ENCODE data around the gene PPP2R5A.
A peak's percentile ranks its signal among the peaks of the same experiment; 100 is the strongest.

Gene PPP2R5A

GRCh38 chr1:212271823-212272485, 13.3 kb upstream of the PPP2R5A start:
- in situ Hi-C loops (cut with HindIII; ENCODE audit: low sequenced_read_pairs): no loop called here
- no peak for DNase-seq (ENCODE audit: low read depth)
- TF ChIP-seq CTCF (IDR thresholded peaks at IDR 0.05; ENCODE audit: low read depth, low read length, missing control alignments): no peak
- H3K4me3 ChIP-seq (ENCODE audit: low read depth, low read length): no peak overlapping the region

GRCh38 chr1:212281590-212281989, 3.6 kb upstream of the PPP2R5A start:
- in situ Hi-C loops (cut with HindIII; ENCODE audit: low sequenced_read_pairs): loop anchor here (25.0 kb wide), 1 partner anchor 219 kb away; no protein-coding TSS in a partner anchor
- TF ChIP-seq CTCF (IDR thresholded peaks at IDR 0.05; ENCODE audit: low read depth, low read length, missing control alignments): no peak
- H3K4me3 ChIP-seq (ENCODE audit: low read depth, low read length): no peak overlapping the region
- DNase-seq (ENCODE audit: low read depth): no peak

- no peak overlapping the region for H3K4me3 ChIP-seq (ENCODE audit: low read depth, low read length)
- no peak for DNase-seq (ENCODE audit: low read depth)
- in situ Hi-C loops (cut with HindIII; ENCODE audit: low sequenced_read_pairs): loop anchor here (25.0 kb wide), 1 partner anchor 221 kb away; no protein-coding TSS in a partner anchor
- TF ChIP-seq CTCF (IDR thresholded peaks at IDR 0.05; ENCODE audit: low read depth, low read length, missing control alignments): no peak
Observed at GRCh38 chr1:212283741-212284140, 1.5 kb upstream of the PPP2R5A start.

- no peak for TF ChIP-seq CTCF (IDR thresholded peaks at IDR 0.05; ENCODE audit: low read depth, low read length, missing control alignments)
- in situ Hi-C loops (cut with HindIII; ENCODE audit: low sequenced_read_pairs): loop anchor here (25.0 kb wide), 1 partner anchor 222 kb away; no protein-coding TSS in a partner anchor
- H3K4me3 ChIP-seq (ENCODE audit: low read depth, low read length): peak overlapping the region; percentile 92
- no peak for DNase-seq (ENCODE audit: low read depth)
Observed at GRCh38 chr1:212284332-212284743, 872 bp upstream of the PPP2R5A start.

GRCh38 chr1:212285685-212286555, 710 bp downstream of the PPP2R5A start:
- DNase-seq (ENCODE audit: low read depth): no peak
- in situ Hi-C loops (cut with HindIII; ENCODE audit: low sequenced_read_pairs): loop anchor here (25.0 kb wide), 1 partner anchor 224 kb away; no protein-coding TSS in a partner anchor
- TF ChIP-seq CTCF (IDR thresholded peaks at IDR 0.05; ENCODE audit: low read depth, low read length, missing control alignments): no peak
- peak overlapping the region; percentile 92 for H3K4me3 ChIP-seq (ENCODE audit: low read depth, low read length)

- H3K4me3 ChIP-seq (ENCODE audit: low read depth, low read length): peak overlapping the region; percentile 92
- no peak for DNase-seq (ENCODE audit: low read depth)
- in situ Hi-C loops (cut with HindIII; ENCODE audit: low sequenced_read_pairs): loop anchor here (25.0 kb wide), 1 partner anchor 224 kb away; no protein-coding TSS in a partner anchor
- TF ChIP-seq CTCF (IDR thresholded peaks at IDR 0.05; ENCODE audit: low read depth, low read length, missing control alignments): no peak
Observed at GRCh38 chr1:212286556-212287131, 1.4 kb downstream of the PPP2R5A start.
